Measurements from ENCODE around the gene TEX2.

TEX2 gene

GRCh38 chr17:64203630-64204029 is 59.4 kb downstream of the TEX2 start:
- WGBS (ENCODE audit: extremely low coverage, insufficient coverage, low lambda C conversion rate) = no CpG with 5 or more reads among the region's 4 CpGs
- no peaks in the 10 kb centered on the region for H3K79me2 ChIP-seq (ENCODE audit: control insufficient read depth, insufficient read depth, low read length)
- H4K5ac ChIP-seq (ENCODE audit: low read length) = no peak overlapping the region
- no peak overlapping the region for H3K4me3 ChIP-seq (ENCODE audit: low read length)
- H2BK15ac ChIP-seq (replicated peaks; ENCODE audit: low read depth) = no peak overlapping the region
- H3K27me3 ChIP-seq (ENCODE audit: insufficient read depth, low read length, poor library complexity) = no peaks in the 10 kb centered on the region
- H2BK120ac ChIP-seq (ENCODE audit: low read depth, low read length) = no peak overlapping the region
- H3K4me1 ChIP-seq (ENCODE audit: control insufficient read depth, low read depth, low read length) = peaks cover 4% of the 10 kb centered on the region
- H3K27ac ChIP-seq (ENCODE audit: low read depth, low read length) = no peak overlapping the region
- DNase-seq = no peak
- no peaks in the 10 kb centered on the region for H3K79me1 ChIP-seq (ENCODE audit: low read length)
- H2AK5ac ChIP-seq (ENCODE audit: low read length) = no peak overlapping the region
- H3K9ac ChIP-seq (ENCODE audit: low read length) = no peak overlapping the region
- H3K18ac ChIP-seq (ENCODE audit: low read length) = no peak overlapping the region
- no peak overlapping the region for H4K8ac ChIP-seq (ENCODE audit: low read depth, low read length)
- H3K56ac ChIP-seq (ENCODE audit: low read length) = no peak overlapping the region
- no peak overlapping the region for H3K4me2 ChIP-seq (ENCODE audit: low read length)
- H2BK5ac ChIP-seq (ENCODE audit: low read length) = no peak overlapping the region
- H3K4ac ChIP-seq (ENCODE audit: low read depth, low read length) = no peak overlapping the region
- H3K36me3 ChIP-seq (ENCODE audit: control insufficient read depth, insufficient read depth, low read length) = no peaks in the 10 kb centered on the region
- no peak overlapping the region for H3K23ac ChIP-seq (ENCODE audit: low read length)

GRCh38 chr17:64202683-64203344 is 60.2 kb downstream of the TEX2 start:
- H2AK5ac ChIP-seq (ENCODE audit: low read length) = no peak overlapping the region
- no peak overlapping the region for H3K18ac ChIP-seq (ENCODE audit: low read length)
- H3K4me2 ChIP-seq (ENCODE audit: low read length) = no peak overlapping the region
- H4K8ac ChIP-seq (ENCODE audit: low read depth, low read length) = no peak overlapping the region
- no peak overlapping the region for H2BK120ac ChIP-seq (ENCODE audit: low read depth, low read length)
- H3K27ac ChIP-seq (ENCODE audit: low read depth, low read length) = no peak overlapping the region
- no CpG with 5 or more reads among the region's 5 CpGs for WGBS (ENCODE audit: extremely low coverage, insufficient coverage, low lambda C conversion rate)
- H3K79me2 ChIP-seq (ENCODE audit: control insufficient read depth, insufficient read depth, low read length) = no peaks in the 10 kb centered on the region
- peaks cover 4% of the 10 kb centered on the region for H3K4me1 ChIP-seq (ENCODE audit: control insufficient read depth, low read depth, low read length)
- DNase-seq = peak; percentile 71
- H2BK15ac ChIP-seq (replicated peaks; ENCODE audit: low read depth) = no peak overlapping the region
- no peak overlapping the region for H3K23ac ChIP-seq (ENCODE audit: low read length)
- H3K27me3 ChIP-seq (ENCODE audit: insufficient read depth, low read length, poor library complexity) = no peaks in the 10 kb centered on the region
- no peaks in the 10 kb centered on the region for H3K36me3 ChIP-seq (ENCODE audit: control insufficient read depth, insufficient read depth, low read length)
- no peak overlapping the region for H2BK5ac ChIP-seq (ENCODE audit: low read length)
- H3K4me3 ChIP-seq (ENCODE audit: low read length) = no peak overlapping the region
- no peak overlapping the region for H3K4ac ChIP-seq (ENCODE audit: low read depth, low read length)
- H3K56ac ChIP-seq (ENCODE audit: low read length) = no peak overlapping the region
- H4K5ac ChIP-seq (ENCODE audit: low read length) = no peak overlapping the region
- no peak overlapping the region for H3K9ac ChIP-seq (ENCODE audit: low read length)
- no peaks in the 10 kb centered on the region for H3K79me1 ChIP-seq (ENCODE audit: low read length)

GRCh38 chr17:64200080-64201032 is 62.7 kb downstream of the TEX2 start:
- Histone ChIP-seq H3K4ac (ENCODE audit: low read depth, low read length) (no peak overlapping the region), H3K36me3 (ENCODE audit: control insufficient read depth, insufficient read depth, low read length) (no peaks in the 10 kb centered on the region), H3K79me2 (ENCODE audit: control insufficient read depth, insufficient read depth, low read length) (no peaks in the 10 kb centered on the region), H3K4me2 (ENCODE audit: low read length) (no peak overlapping the region), H3K9ac (ENCODE audit: low read length) (no peak overlapping the region), H4K8ac (ENCODE audit: low read depth, low read length) (no peak overlapping the region), H3K79me1 (ENCODE audit: low read length) (no peaks in the 10 kb centered on the region), H2BK120ac (ENCODE audit: low read depth, low read length) (no peak overlapping the region), H3K27ac (ENCODE audit: low read depth, low read length) (no peak overlapping the region), H3K56ac (ENCODE audit: low read length) (no peak overlapping the region), H3K27me3 (ENCODE audit: insufficient read depth, low read length, poor library complexity) (no peaks in the 10 kb centered on the region), H4K5ac (ENCODE audit: low read length) (no peak overlapping the region), H3K23ac (ENCODE audit: low read length) (no peak overlapping the region), H2AK5ac (ENCODE audit: low read length) (no peak overlapping the region), H3K4me3 (ENCODE audit: low read length) (no peak overlapping the region), H2BK15ac (replicated peaks; ENCODE audit: low read depth) (no peak overlapping the region), H2BK5ac (ENCODE audit: low read length) (no peak overlapping the region), H3K18ac (ENCODE audit: low read length) (no peak overlapping the region), H3K4me1 (ENCODE audit: control insufficient read depth, low read depth, low read length) (peaks cover 4% of the 10 kb centered on the region)
- WGBS (ENCODE audit: extremely low coverage, insufficient coverage, low lambda C conversion rate) = no CpG with 5 or more reads among the region's 3 CpGs
- peak; percentile 15 for DNase-seq

- H3K27ac ChIP-seq (ENCODE audit: low read depth, low read length) = no peak overlapping the region
- no peak for DNase-seq
- no peak overlapping the region for H3K4me3 ChIP-seq (ENCODE audit: low read length)
- no peak overlapping the region for H2BK15ac ChIP-seq (replicated peaks; ENCODE audit: low read depth)
- no peaks in the 10 kb centered on the region for H3K79me1 ChIP-seq (ENCODE audit: low read length)
- no peak overlapping the region for H4K5ac ChIP-seq (ENCODE audit: low read length)
- no peak overlapping the region for H3K18ac ChIP-seq (ENCODE audit: low read length)
- no peaks in the 10 kb centered on the region for H3K79me2 ChIP-seq (ENCODE audit: control insufficient read depth, insufficient read depth, low read length)
- no peak overlapping the region for H2AK5ac ChIP-seq (ENCODE audit: low read length)
- WGBS (ENCODE audit: extremely low coverage, insufficient coverage, low lambda C conversion rate) = no CpG with 5 or more reads among the region's 5 CpGs
- H3K4me2 ChIP-seq (ENCODE audit: low read length) = no peak overlapping the region
- H3K9ac ChIP-seq (ENCODE audit: low read length) = no peak overlapping the region
- H2BK120ac ChIP-seq (ENCODE audit: low read depth, low read length) = no peak overlapping the region
- H3K27me3 ChIP-seq (ENCODE audit: insufficient read depth, low read length, poor library complexity) = no peaks in the 10 kb centered on the region
- no peak overlapping the region for H3K23ac ChIP-seq (ENCODE audit: low read length)
- peaks cover 4% of the 10 kb centered on the region for H3K4me1 ChIP-seq (ENCODE audit: control insufficient read depth, low read depth, low read length)
- no peak overlapping the region for H3K56ac ChIP-seq (ENCODE audit: low read length)
- H3K36me3 ChIP-seq (ENCODE audit: control insufficient read depth, insufficient read depth, low read length) = no peaks in the 10 kb centered on the region
- no peak overlapping the region for H3K4ac ChIP-seq (ENCODE audit: low read depth, low read length)
- no peak overlapping the region for H4K8ac ChIP-seq (ENCODE audit: low read depth, low read length)
- no peak overlapping the region for H2BK5ac ChIP-seq (ENCODE audit: low read length)
These were observed 64.5 kb downstream of the TEX2 start for GRCh38 chr17:64198331-64199090.

- Histone ChIP-seq H3K4me2 (ENCODE audit: low read length) (no peak overlapping the region), H2BK5ac (ENCODE audit: low read length) (no peak overlapping the region)
These were observed 66.5 kb downstream of the TEX2 start for GRCh38 chr17:64196601-64197000.

More at GRCh38 chr17:64196601-64197000, 66.5 kb downstream of the TEX2 start:
- Histone ChIP-seq H3K27ac (ENCODE audit: low read depth, low read length) (no peak overlapping the region), H2BK120ac (ENCODE audit: low read depth, low read length) (no peak overlapping the region), H3K23ac (ENCODE audit: low read length) (no peak overlapping the region), H2AK5ac (ENCODE audit: low read length) (no peak overlapping the region), H3K36me3 (ENCODE audit: control insufficient read depth, insufficient read depth, low read length) (peaks cover 2% of the 10 kb centered on the region), H3K18ac (ENCODE audit: low read length) (no peak overlapping the region), H4K5ac (ENCODE audit: low read length) (no peak overlapping the region), H2BK15ac (replicated peaks; ENCODE audit: low read depth) (no peak overlapping the region), H3K27me3 (ENCODE audit: insufficient read depth, low read length, poor library complexity) (no peaks in the 10 kb centered on the region), H3K9ac (ENCODE audit: low read length) (no peak overlapping the region), H4K8ac (ENCODE audit: low read depth, low read length) (no peak overlapping the region), H3K56ac (ENCODE audit: low read length) (no peak overlapping the region), H3K4me1 (ENCODE audit: control insufficient read depth, low read depth, low read length) (no peaks in the 10 kb centered on the region), H3K79me1 (ENCODE audit: low read length) (no peaks in the 10 kb centered on the region), H3K4ac (ENCODE audit: low read depth, low read length) (no peak overlapping the region), H3K4me3 (ENCODE audit: low read length) (no peak overlapping the region), H3K79me2 (ENCODE audit: control insufficient read depth, insufficient read depth, low read length) (no peaks in the 10 kb centered on the region)
- DNase-seq = no peak
- WGBS (ENCODE audit: extremely low coverage, insufficient coverage, low lambda C conversion rate) = no CpG with 5 or more reads among the region's 4 CpGs
